ENCODE results near the gene HLA-DRB1. TPM values are rescaled to one million over a fixed set of nuclear protein-coding genes. Genes with fewer than 3 reads are reported as not detected.
A peak's percentile ranks its signal among the peaks of the same experiment; 100 is the strongest.

HLA-DRB1 gene
- total and polyA plus RNA-seq, 10 donors, result 158 to 779 (median 430) TPM

- Histone ChIP-seq H3K36me3 (no peaks in the 10 kb centered on the region), H3K4me3 (no peak overlapping the region), H3K4me1 (peaks cover 0 to 25% (median 4%) of the 10 kb centered on the region in 6 donors), H3K9me3 (no peaks in the 10 kb centered on the region), H3K27ac (peak overlapping the region in 6 of 8 donors; percentile 4 to 94 (median 74)), H3K27me3 (replicated peaks in 1 of 7) (no peaks in the 10 kb centered on the region)
- no peak for DNase-seq
- intact Hi-C loops (cut with DNase I; ENCODE audit: low total_unique reads), result no loop called here
- 0 to 58% (median 2%) methylated on average over 1 to 3 of the region's 3 CpGs for WGBS, 5 donors
- TF ChIP-seq CTCF (IDR thresholded peaks at IDR 0.05 in 8 of 11, conservative IDR thresholded peaks at IDR 0.05 in 3 of 11), result no peak
- TF ChIP-seq POLR2AphosphoS5 (IDR thresholded peaks at IDR 0.05), result no peak
- no peak for TF ChIP-seq POLR2A (IDR thresholded peaks at IDR 0.05)
Observed at GRCh38 chr6:32627249-32627648, 37.6 kb upstream of the HLA-DRB1 start.

GRCh38 chr6:32625137-32625536 lies 35.5 kb upstream of the HLA-DRB1 start:
- Histone ChIP-seq H3K27ac (peak overlapping the region in 5 of 8 donors; percentile 43 to 88 (median 68)), H3K4me3 (no peak overlapping the region), H3K27me3 (replicated peaks in 1 of 7) (no peaks in the 10 kb centered on the region), H3K36me3 (no peaks in the 10 kb centered on the region), H3K4me1 (peaks cover 0 to 32% (median 8%) of the 10 kb centered on the region in 6 donors), H3K9me3 (no peaks in the 10 kb centered on the region)
- 17 to 56% (median 20%) methylated on average over 5 of the region's 5 CpGs for WGBS, 5 donors
- intact Hi-C loops (cut with DNase I; ENCODE audit: low total_unique reads), result no loop called here
- DNase-seq, result no peak
- TF ChIP-seq POLR2A (IDR thresholded peaks at IDR 0.05), result no peak
- TF ChIP-seq CTCF (IDR thresholded peaks at IDR 0.05 in 8 of 11, conservative IDR thresholded peaks at IDR 0.05 in 3 of 11), result no peak
- TF ChIP-seq POLR2AphosphoS5 (IDR thresholded peaks at IDR 0.05), result no peak

- intact Hi-C loops (cut with DNase I; ENCODE audit: low total_unique reads), result no loop called here
- no peaks in the 10 kb centered on the region for H3K36me3 ChIP-seq
- no peaks in the 10 kb centered on the region for H3K27me3 ChIP-seq (replicated peaks in 1 of 7)
- DNase-seq, result no peak
- H3K27ac ChIP-seq, result peak overlapping the region in 3 of 8 donors; percentile 74 to 88 (median 86)
- WGBS, 5 donors, result 0 to 79% (median 0%) methylated on average over 1 to 3 of the region's 3 CpGs
- H3K9me3 ChIP-seq, result no peaks in the 10 kb centered on the region
- H3K4me1 ChIP-seq, result peaks cover 0 to 32% (median 8%) of the 10 kb centered on the region in 6 donors
- no peak overlapping the region for H3K4me3 ChIP-seq
- TF ChIP-seq POLR2A (IDR thresholded peaks at IDR 0.05) (no peak), CTCF (IDR thresholded peaks at IDR 0.05 in 8 of 11, conservative IDR thresholded peaks at IDR 0.05 in 3 of 11) (no peak), POLR2AphosphoS5 (IDR thresholded peaks at IDR 0.05) (no peak)
Observed at GRCh38 chr6:32624565-32624964, 34.9 kb upstream of the HLA-DRB1 start.

- no peak overlapping the region for H3K4me3 ChIP-seq
- peaks cover 0 to 32% (median 8%) of the 10 kb centered on the region in 6 donors for H3K4me1 ChIP-seq
- TF ChIP-seq POLR2AphosphoS5 (IDR thresholded peaks at IDR 0.05) (peak in 1 of 3 donors; percentile 19), CTCF (IDR thresholded peaks at IDR 0.05 in 8 of 11, conservative IDR thresholded peaks at IDR 0.05 in 3 of 11) (no peak)
- H3K9me3 ChIP-seq, result peaks cover 0 to 3% (median 0%) of the 10 kb centered on the region in 8 donors
- H3K27ac ChIP-seq, result peak overlapping the region; percentile 65 to 90 (median 84)
- H3K36me3 ChIP-seq, result no peaks in the 10 kb centered on the region
- no peaks in the 10 kb centered on the region for H3K27me3 ChIP-seq (replicated peaks in 1 of 7)
- no peak for DNase-seq
- intact Hi-C loops (cut with DNase I; ENCODE audit: low total_unique reads), result no loop called here
Observed at GRCh38 chr6:32623693-32624092, 34.0 kb upstream of the HLA-DRB1 start.

Data from spleen (tissue), 11 donors.